MM.1S (cell line): ENCODE data around the gene UGT2B17.

Experiments
- DNase-seq: peaks from one replicate; pipeline ENCODE4 v3.0.0-alpha.2; 2015
- H2AFZ ChIP-seq: fragments of 300-600 bp; sonication (generic); 2 replicates; pipeline ENCODE4 v1.6.0; 2016; ENCODE audit warnings: antibody characterized with exemption, low read length
- H3F3A ChIP-seq: fragments of 300-600 bp; sonication (generic); 2 replicates; pipeline ENCODE4 v1.6.1; 2016; ENCODE audit warnings: mild to moderate bottlenecking, antibody characterized with exemption, low read length, moderate library complexity, mixed read lengths; ENCODE audit not compliant: insufficient read depth
- H3K27ac ChIP-seq: fragments of 300-600 bp; sonication (generic); 2 replicates; pipeline ENCODE4 v1.5.1; 2016; ENCODE audit warnings: mild to moderate bottlenecking, low read length
- H3K27me3 ChIP-seq: fragments of 300-600 bp; sonication (generic); replicated peaks from 2 replicates; pipeline ENCODE4 v1.6.0; 2016; ENCODE audit warnings: low read length; ENCODE audit not compliant: insufficient read depth
- H3K36me3 ChIP-seq: fragments of 300-600 bp; sonication (generic); replicated peaks from 2 replicates; pipeline ENCODE4 v1.6.1; 2016; ENCODE audit warnings: mild to moderate bottlenecking, low read length, mixed read lengths; ENCODE audit not compliant: insufficient read depth
- H3K4me1 ChIP-seq: fragments of 300-600 bp; sonication (generic); 2 replicates; pipeline ENCODE4 v1.6.1; 2016; ENCODE audit warnings: low read length, mixed read lengths
- H3K4me2 ChIP-seq: fragments of 300-600 bp; sonication (generic); 2 replicates; pipeline ENCODE4 v1.6.0; 2016; ENCODE audit warnings: low read depth, low read length
- H3K4me3 ChIP-seq: fragments of 300-600 bp; sonication (generic); 2 replicates; pipeline ENCODE4 v1.5.1; 2016; ENCODE audit warnings: low read length, mixed read lengths
- H3K79me2 ChIP-seq: fragments of 300-600 bp; sonication (generic); 2 replicates; pipeline ENCODE4 v1.6.1; 2016; ENCODE audit warnings: mixed run types, low read length, mixed read lengths
- H3K9ac ChIP-seq: fragments of 300-600 bp; sonication (generic); 2 replicates; pipeline ENCODE4 v1.6.1; 2016; ENCODE audit warnings: low read length, mixed read lengths
- H3K9me2 ChIP-seq: fragments of 300-600 bp; sonication (generic); replicated peaks from 2 replicates; pipeline ENCODE4 v1.6.1; 2016; ENCODE audit warnings: mild to moderate bottlenecking, low read length, mixed read lengths; ENCODE audit not compliant: insufficient read depth
- H3K9me3 ChIP-seq: fragments of 300-600 bp; sonication (generic); replicated peaks from 2 replicates; pipeline ENCODE4 v1.6.1; 2016; ENCODE audit warnings: mild to moderate bottlenecking, low read length, mixed read lengths; ENCODE audit not compliant: insufficient read depth
- H4K20me1 ChIP-seq: fragments of 300-600 bp; sonication (generic); 2 replicates; pipeline ENCODE4 v1.6.1; 2016; ENCODE audit warnings: mild to moderate bottlenecking, low read length, moderate library complexity, mixed read lengths; ENCODE audit not compliant: insufficient read depth
- EZH2 ChIP-seq: fragments of 300-600 bp; sonication (generic); optimal IDR thresholded peaks from 2 replicates; pipeline ENCODE3; 2017; ENCODE audit warnings: low read depth, mild to moderate bottlenecking, antibody characterized with exemption, low read length, mixed read lengths
- EZH2phosphoT487 ChIP-seq: fragments of 300-600 bp; sonication (generic); IDR thresholded peaks from 2 replicates; pipeline ENCODE4 v1.6.1; 2018; ENCODE audit warnings: antibody characterized with exemption, low read length
- TF ChIP-seq, protein P1 (sequence below): fragments of 300-600 bp; sonication (generic); IDR thresholded peaks from 2 replicates; pipeline ENCODE4 v1.5.1; 2016; ENCODE audit warnings: antibody characterized with exemption, low read length, mixed read lengths

Gene UGT2B17

DNA sequence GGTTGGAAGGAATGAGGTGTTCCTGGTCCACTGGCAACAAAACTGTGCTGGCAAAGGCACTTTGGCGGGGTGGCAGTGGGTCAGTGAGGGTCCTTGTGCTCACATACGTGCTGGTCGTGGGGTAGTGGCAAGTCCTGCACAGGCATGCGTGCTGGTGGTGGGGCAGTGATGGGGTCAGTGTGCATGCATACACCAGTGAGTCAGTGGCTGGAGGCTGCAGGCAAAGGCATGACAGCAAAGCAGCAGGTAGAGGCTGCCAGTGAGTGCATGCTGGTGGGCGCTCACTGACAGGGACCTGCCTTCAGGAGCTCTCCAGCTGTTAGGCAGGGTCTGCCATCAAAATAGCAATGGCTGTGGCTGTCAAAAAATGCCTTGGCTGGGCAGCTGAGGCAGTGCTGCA is 86.8 kb downstream of the UGT2B17 start:
- peaks cover 16% of the 10 kb centered on the region for H3F3A ChIP-seq
- no peaks in the 10 kb centered on the region for H3K36me3 ChIP-seq
- peaks cover 36% of the 10 kb centered on the region for H3K4me1 ChIP-seq
- no peak overlapping the region for H3K4me3 ChIP-seq
- no peak overlapping the region for H2AFZ ChIP-seq
- no peaks in the 10 kb centered on the region for H3K9me3 ChIP-seq
- H3K27ac ChIP-seq, result no peak overlapping the region
- TF ChIP-seq, protein P1, sequence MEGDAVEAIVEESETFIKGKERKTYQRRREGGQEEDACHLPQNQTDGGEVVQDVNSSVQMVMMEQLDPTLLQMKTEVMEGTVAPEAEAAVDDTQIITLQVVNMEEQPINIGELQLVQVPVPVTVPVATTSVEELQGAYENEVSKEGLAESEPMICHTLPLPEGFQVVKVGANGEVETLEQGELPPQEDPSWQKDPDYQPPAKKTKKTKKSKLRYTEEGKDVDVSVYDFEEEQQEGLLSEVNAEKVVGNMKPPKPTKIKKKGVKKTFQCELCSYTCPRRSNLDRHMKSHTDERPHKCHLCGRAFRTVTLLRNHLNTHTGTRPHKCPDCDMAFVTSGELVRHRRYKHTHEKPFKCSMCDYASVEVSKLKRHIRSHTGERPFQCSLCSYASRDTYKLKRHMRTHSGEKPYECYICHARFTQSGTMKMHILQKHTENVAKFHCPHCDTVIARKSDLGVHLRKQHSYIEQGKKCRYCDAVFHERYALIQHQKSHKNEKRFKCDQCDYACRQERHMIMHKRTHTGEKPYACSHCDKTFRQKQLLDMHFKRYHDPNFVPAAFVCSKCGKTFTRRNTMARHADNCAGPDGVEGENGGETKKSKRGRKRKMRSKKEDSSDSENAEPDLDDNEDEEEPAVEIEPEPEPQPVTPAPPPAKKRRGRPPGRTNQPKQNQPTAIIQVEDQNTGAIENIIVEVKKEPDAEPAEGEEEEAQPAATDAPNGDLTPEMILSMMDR, result no peak
- no peak for TF ChIP-seq EZH2phosphoT487
- TF ChIP-seq EZH2, result no peak
- DNase-seq, result no peak
- H3K79me2 ChIP-seq, result no peaks in the 10 kb centered on the region
- H4K20me1 ChIP-seq, result no peaks in the 10 kb centered on the region
- H3K4me2 ChIP-seq, result no peak overlapping the region
- no peaks in the 10 kb centered on the region for H3K27me3 ChIP-seq
- no peaks in the 10 kb centered on the region for H3K9me2 ChIP-seq
- H3K9ac ChIP-seq, result no peak overlapping the region
